Stimulated activated CD4-positive, alpha-beta T cell treated with anti-CD3 and anti-CD28 coated beads, Interleukin-1b, Interleukin-23, amount 100 ng/mL, for 4 hours (primary cell): ENCODE measurements around the gene GJB4.
"Not testable (repeated sequence)": the region's sequence is repeated elsewhere in the genome, so short reads cannot be mapped to it uniquely, and the experiment has no call there.

Experiments used
- DNase-seq, 2 donors: peaks; one replicate each; pipeline ENCODE4 v3.0.0-alpha.2; 2020; ENCODE audit warnings: low read depth in 2 of 2

The GJB4 gene

GRCh38 chr1:34759503-34760357 lies at the start of gene GJB4:
Gene GJB4, plus strand, starts transcription at chr1:34759740. Its CDS starts 1,515 bp downstream, at chr1:34761255.
- DNase-seq, result no peak

DNA sequence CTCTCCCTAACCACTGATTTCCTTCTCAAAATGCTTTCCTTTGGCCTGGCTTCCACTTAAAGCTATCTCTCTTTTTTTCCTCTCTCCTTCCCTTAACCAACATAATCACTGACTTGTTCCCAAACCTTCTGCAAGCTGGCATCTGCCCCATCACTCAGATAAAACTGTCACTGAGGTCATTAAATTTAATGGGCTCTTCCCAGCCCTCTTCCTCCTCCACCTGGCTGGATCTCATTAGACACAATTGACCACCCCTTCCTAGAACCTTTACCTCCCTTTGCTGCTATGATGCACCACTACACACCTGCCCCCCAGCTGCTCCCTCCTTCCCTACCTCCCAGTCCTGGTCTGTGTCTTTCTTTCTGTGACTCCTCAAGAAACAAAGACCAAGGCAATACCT lies 48.7 kb upstream of the GJB4 start:
- no peak for DNase-seq

DNA sequence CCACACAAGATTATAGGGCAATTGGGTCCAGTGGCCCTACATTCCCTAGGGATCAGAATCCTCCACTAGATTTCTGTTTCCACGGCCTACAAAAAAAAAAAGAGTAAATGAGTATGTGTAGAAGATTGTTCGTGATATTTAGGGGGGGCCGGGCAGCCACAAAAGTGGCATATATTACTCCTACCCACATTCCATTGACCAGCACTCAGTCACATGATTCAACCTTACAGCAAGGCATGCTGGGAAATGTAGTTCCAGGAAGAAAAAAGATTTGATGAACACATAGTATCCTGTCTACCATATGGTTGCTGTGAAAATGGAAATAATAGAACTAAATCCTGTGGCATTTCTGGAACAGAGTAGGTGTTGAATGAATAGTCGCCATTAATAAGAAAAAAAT lies 48.1 kb upstream of the GJB4 start:
- DNase-seq, result no peak

DNA sequence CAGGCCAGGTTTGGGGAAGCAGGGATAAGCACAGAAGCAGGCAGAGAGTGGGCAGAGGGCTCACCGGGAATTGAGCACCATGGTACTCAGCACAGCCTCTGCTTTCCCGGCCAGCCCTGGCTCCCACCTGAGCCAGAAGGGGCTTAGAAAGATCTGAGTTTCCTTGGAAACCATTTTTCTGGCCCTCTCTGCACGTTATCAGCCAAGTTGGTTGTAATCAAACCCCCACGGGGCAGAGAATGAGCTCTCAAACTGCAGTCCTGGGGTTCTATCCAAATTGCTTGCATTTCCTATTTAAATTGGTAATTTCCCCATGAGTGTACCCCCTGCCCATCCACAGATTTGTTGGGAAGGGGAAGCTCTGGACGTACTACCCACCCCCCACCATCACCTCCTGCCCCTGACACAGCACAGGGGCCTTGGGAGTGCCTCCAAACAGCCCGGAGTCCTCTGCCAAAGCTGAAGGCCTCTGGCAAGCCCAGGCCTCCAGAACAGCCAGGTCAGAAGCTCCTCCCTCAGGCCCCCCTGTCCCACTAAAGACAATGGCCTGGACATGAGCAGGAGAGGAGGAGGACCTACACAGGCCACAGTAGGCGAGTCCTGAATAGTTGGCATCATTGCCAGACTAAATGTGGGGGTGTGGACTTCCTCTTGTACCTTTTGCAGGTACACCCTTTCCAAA lies 47.4 kb upstream of the GJB4 start:
- no peak for DNase-seq

- no peak for DNase-seq
These were observed 46.1 kb upstream of the GJB4 start for GRCh38 chr1:34713443-34713842.

GRCh38 chr1:34714386-34714785 lies 45.2 kb upstream of the GJB4 start:
- no peak for DNase-seq

DNA sequence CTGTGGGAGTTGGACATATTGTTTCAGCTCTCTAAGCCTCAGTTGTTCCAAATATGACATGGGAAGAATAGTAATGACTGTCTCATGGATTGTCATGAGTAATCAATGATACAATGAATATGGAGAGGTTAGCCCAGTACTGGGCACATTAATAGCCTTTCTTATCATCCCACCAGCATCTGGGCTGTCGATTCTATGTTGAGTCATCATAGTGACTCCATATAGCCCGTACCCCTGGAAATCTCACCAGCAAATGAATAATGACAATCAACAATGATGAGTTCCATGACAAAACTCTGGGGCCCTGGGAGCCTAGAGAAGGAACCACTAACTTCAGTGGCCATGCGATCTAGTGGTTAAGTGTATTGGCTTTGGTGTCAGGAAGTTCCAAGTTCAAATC lies 44.4 kb upstream of the GJB4 start:
- DNase-seq, result no peak

- no peak for DNase-seq
These were observed 38.3 kb upstream of the GJB4 start for GRCh38 chr1:34721241-34721640.

GRCh38 chr1:34721646-34722355 lies 37.7 kb upstream of the GJB4 start:
- no peak for DNase-seq

DNA sequence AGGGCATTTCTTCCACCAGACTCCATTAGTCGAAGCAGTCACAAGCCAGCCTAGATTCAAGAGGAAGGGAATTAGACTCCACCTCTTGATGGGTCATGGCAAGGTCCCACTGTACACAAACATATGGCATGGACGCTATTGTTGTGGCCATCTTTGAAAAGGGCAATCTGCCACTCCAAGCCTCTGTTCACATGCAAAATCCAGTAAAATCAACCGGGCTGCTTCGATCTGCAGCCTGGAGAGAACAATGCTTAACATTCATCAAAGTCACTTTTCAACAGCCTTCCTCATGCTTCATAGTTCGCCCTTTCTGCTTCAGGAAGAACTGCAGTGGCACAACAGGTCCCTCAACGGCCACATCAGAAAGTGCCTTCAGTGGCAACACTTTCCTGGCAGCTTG lies 32.7 kb upstream of the GJB4 start:
- DNase-seq, result no peak

DNA sequence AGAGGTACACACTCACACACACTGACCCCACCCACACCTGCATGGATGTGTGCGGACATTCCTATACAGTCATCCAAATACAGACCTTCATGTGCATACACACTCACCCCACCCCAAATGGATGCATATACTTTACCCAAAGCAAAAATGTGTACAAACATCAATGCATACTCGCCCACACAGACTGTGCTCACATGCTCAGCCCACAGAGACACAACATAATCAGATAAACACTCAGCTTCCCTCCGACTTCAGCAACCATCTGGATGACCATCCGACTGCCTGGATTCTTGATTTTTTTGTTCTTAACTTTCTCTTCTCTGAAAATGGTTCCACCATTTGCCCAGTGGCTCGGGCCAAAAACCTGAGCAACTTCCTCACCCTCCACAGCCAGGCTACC lies 29.1 kb upstream of the GJB4 start:
- no peak for DNase-seq

DNA sequence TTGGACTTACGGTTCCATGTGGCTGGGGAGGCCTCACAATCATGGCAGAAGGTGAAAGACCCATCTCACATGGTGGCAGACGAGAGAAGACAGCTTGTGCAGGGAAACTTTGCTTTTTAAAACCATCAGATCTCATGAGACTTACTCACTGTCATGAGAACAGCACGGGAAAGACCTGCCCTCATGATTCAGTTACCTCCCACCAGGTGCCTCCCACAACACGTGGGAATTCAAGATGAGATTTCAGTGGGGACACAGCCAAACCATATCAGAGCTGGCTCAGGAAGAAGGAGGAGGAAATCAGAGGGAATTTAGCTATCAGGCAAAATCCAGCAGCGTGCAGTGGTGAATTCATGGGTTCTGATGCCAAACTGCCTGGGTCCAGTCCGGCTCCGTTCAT lies 26.7 kb upstream of the GJB4 start:
- DNase-seq, result not testable (repeated sequence)

- DNase-seq, result no peak
These were observed 22.8 kb upstream of the GJB4 start for GRCh38 chr1:34736692-34737091.

DNA sequence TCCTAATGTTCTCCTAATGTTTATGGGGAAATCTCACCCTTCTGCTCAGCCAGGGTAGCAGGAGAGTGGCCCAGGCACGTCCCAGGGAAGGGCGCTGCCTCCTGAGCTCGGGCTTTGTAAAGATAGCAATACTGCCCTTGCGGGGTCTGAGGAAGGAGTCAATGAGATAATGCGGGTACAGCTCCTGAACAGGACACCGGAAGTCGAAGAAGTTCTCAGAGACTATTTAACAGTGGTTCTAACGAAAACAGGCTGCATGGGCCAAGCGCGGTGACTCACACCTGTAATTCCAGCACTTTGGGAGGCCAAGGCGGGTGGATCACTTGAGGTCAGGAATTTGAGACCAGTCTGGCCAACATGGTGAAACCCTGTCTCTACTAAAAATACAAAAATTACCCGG lies 22.3 kb upstream of the GJB4 start:
- not testable (repeated sequence) for DNase-seq

DNA sequence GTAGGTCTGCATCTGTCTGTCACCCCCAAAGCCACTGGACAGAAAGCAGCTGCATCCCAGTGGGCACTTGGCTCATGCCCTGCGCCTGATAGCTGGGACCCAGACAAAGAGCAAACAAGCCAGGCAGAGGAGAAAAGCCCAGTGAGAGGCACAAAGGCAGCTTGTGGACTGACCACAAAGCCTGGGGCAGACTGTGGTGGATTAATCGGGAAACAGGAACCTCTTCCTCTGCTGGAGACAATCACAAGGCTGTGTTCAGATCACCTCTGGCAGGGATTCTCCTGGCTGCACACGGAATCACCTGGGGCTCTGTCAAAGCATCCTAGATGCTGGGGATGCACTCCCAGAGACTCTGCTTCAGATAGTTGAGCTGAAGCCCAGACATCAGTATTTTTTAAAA lies 19.9 kb upstream of the GJB4 start:
- DNase-seq, result no peak

DNA sequence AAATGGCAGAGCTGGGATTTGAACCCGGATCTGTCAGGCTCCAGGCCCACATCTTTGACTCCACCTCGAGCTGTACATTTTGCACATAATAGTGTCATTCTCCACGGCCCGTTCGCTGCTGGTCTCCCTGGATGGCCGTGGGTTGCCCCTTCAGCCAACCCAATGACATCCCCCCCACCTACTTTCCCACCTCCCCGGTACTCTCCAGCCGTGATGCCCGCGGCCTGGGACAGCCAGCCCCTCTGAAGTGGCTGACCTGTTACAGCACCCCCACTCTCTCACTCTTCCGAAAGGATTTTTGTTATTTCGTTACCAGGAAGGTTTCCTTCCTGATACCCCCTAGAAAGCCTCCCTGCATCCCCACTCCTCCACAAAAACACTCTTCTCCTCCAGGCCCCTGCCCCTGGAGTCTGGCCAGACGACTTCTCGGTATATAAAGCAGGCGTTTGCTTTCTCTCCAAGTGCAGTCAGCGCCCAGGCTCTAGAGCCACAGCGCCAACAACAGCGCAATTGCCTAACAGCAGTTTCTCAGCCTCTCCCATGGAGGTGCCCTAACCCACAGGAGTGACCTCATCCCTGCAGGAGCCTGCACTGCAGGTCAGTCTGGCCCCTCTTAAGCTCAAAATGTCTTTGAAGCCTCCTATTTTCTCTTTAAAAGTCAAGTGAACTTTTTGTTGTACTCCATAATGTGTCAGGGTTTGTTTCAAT lies 19.2 kb upstream of the GJB4 start:
- DNase-seq, result no peak

DNA sequence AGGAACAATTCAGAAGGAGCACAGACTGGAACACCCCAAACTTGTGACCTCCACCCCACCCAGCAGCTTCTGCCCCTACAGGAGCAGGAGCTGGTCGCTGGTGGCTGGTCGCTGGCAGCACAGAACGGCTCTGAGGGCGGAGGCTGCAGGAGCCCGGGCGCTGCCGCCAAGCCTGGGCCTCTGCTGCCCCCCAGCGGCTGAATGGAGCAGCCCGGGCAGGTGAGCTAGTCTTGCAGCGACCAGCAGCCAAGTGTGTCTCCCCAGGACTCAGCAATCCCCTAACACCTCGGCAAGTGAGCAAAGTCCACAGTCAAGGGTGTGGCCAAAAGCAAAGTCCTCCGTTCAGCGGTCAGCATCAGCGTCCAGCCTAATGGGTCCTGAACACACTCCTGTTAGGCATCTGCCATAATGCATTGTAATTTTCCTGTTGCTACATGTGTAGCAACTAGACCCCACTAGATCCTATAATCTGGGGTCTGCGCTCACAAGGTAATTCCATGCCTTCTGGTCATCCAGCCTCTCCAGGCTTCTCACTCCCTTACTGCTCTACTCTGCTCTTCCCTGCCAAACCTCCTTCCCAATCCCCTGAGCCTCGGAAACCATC lies 16.8 kb upstream of the GJB4 start:
- DNase-seq, result peak; percentile 67 to 83

GRCh38 chr1:34743775-34744174 lies 15.8 kb upstream of the GJB4 start:
- DNase-seq, result no peak

DNA sequence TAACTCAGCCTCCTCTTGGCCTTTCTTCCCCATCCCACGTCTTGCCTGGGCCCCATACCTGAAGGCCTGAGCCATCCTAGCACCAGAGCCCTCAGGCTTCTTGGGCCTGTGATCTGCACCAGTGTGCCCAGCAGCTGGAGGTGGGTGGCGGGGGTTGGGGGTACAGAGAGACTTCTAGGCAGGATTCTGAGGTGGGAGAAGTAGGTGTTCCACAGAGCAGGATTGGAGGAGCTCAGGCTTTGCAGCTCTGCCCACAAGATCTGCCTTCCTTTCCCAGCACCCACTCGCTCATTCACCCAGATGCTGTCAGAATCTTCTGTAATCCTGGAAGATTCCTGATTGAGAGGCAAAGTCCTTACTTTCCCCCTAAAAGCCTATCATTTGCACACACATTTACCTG lies 14.7 kb upstream of the GJB4 start:
- no peak for DNase-seq

GRCh38 chr1:34745666-34746065 lies 13.9 kb upstream of the GJB4 start:
- DNase-seq, result no peak

GRCh38 chr1:34746101-34746500 lies 13.4 kb upstream of the GJB4 start:
- DNase-seq, result no peak
